Activated CD4-positive, alpha-beta T cell treated with anti-CD3 and anti-CD28 coated beads, Interleukin-2, Interleukin-4, amounts not matched to agents 100 ng/mL and 50 ng/mL, durations not matched to agents 16 hours and 8 hours (primary cell): ENCODE data around the gene ARPP21.
"Not testable (repeated sequence)": the region's sequence is repeated elsewhere in the genome, so short reads cannot be mapped to it uniquely, and the experiment has no call there.

Experiments used
- DNase-seq: peaks from one replicate; pipeline ENCODE4 v3.0.0-alpha.2; 2020; ENCODE audit warnings: low spot score

Gene ARPP21

GRCh38 chr3:35639254-35640186 is at the start of gene ARPP21:
ARPP21 (plus strand) TSS chr3:35639525; CDS start chr3:35681752, 42,227 bp downstream.
- DNase-seq, result no peak

GRCh38 chr3:35592589-35593295 is 46.6 kb upstream of the ARPP21 start:
- DNase-seq, result no peak

DNA sequence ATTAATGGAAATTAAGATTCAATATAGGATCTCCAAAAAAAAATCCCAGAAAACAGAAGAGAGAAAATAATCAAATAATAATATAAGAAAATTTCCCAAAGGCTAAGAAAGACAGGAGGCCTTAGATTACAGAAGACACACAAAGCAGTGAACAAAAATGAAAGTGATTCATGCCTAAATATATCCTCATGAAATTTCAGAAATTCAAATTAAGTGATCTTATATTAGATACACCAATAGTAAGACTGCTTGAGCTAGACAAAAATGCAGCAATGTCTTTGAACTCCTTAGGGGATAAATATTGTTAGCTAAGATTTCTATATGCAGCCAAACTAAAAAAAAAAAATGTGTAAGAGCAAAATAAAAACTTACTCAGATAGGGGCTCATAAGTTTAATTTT is 44.6 kb upstream of the ARPP21 start:
- no peak for DNase-seq

GRCh38 chr3:35596335-35596995 is 42.9 kb upstream of the ARPP21 start:
- DNase-seq, result no peak

DNA sequence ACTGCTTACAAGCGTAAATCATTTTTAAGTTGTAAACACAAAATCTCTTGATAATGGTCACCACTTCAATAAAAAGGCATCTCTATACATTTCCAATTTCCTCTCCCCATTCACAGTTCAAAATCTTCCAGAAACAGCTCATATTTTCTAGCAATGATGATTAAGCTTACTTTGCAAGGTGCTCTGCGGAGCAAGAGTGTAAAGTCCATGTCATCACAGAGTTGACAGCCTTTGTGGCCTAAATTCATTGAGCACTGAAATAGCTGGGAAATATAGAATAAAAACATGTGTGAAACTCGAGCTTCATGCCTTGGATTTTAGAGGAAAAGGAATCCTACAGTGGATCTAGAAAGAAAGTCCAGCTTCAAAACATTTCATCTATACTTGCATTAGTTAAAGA is 41.8 kb upstream of the ARPP21 start:
- DNase-seq, result no peak

DNA sequence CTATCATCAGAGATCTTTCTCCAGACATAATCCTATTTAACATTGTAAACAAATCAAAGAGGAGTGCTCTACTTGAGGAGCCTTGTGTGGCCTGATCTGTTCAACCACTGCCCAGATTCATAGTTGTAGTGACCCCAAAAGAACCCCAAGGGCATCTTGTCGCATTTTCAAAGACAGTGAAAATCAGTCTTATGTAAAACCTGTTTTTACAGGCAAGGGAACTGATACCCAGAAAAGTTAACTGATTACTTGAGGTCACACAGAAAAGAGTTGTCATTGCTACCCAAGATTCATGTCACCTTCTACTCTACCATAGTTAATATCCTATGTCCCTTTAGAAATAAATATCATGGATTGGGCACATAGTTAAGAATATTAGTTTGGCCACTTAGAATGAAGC is 40.5 kb upstream of the ARPP21 start:
- DNase-seq, result no peak

GRCh38 chr3:35601959-35602358 is 37.4 kb upstream of the ARPP21 start:
- DNase-seq, result no peak

GRCh38 chr3:35602395-35602936 is 36.9 kb upstream of the ARPP21 start:
- no peak for DNase-seq

DNA sequence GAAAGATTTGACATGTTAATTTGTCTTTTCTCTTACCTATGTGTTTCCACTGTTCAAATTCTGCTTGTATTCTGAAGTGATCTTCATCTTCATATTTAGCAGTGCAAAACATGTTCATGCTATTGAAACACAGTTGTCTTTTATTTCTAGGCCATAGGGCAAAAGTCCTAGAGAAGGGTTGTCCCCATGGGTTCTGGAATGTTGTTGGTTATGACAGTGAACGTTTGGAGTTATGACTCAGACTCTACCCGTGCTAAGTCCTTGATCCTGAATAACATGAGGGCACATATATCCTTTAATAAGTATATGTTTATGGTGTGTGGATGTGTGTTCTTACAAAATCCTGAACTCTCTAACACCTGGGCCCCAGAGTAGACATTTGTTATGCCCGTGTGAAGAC is 23.0 kb upstream of the ARPP21 start:
- DNase-seq, result no peak

DNA sequence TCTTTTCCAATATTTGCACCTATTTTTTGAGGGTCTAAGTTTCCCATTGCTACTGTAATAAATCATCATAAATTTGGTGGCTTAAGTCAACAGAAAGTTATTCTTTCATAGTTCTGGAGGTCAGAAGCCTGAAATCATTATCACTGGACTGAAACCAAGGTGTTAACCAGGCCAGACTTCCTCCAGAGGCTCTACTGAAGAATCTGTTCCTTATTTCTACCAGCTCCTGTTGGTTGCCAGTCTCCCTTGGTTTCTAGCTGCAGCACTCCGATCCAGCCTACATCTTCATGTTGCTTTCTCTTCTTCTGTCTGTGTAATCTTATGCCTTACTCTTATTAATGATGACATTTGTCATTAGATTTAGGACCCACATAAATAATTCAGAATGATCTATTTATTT is 22.0 kb upstream of the ARPP21 start:
- no peak for DNase-seq

DNA sequence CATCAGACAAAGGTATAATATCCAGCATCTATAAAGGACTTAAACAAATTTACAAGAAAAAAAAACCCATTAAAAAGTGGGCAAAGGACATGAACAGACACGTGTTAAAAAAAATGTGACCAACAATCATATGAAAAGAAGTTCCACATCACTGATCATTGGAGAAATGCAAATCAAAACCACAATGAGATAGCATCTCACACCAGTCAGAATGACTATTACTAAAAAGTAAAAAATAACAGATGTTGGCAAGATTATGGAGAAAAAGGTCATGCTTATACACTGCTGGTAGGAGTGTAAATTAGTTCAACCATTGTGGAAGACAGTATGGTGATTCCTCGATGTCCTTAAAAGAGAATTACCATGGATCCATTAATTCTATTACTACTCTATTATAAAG is 19.1 kb upstream of the ARPP21 start:
- not testable (repeated sequence) for DNase-seq

GRCh38 chr3:35624698-35625097 is 14.6 kb upstream of the ARPP21 start:
- DNase-seq, result no peak

DNA sequence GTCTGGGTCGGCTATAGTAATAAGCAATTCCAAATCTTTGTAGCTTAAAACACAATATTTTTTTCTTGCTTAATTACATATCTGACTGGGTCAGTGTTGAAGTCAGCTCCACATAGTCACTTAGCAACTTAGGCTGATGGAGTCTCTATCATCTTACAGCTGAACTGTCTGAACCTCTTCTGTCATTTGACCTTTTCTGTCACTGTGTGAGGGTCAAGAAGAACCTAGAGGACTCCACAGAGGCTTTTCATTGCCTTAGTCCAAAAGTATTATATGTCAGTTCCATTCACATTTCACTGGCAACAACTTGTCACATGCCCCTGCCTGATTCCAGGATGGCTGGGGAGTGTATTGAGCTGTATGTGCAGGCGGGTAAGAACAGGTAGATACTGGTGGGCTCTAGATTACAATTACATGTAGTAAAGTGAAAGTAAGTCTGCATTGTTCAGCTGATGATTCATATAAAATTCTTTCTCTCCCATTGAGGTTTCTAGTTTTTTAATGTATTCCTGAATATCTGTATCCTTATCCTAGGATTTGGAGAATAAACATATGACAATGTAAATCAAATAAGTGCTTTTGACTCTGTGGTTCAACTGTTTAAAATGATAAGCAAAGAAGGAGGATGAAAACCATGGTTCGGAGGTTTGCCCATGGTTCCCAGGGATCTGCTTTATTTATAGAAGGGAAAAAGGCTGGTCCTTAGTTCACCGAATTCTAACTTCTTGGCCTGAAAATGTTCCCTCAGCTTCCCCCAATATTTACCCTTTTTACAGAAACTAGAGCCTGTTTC is 5.8 kb upstream of the ARPP21 start:
- DNase-seq, result no peak

DNA sequence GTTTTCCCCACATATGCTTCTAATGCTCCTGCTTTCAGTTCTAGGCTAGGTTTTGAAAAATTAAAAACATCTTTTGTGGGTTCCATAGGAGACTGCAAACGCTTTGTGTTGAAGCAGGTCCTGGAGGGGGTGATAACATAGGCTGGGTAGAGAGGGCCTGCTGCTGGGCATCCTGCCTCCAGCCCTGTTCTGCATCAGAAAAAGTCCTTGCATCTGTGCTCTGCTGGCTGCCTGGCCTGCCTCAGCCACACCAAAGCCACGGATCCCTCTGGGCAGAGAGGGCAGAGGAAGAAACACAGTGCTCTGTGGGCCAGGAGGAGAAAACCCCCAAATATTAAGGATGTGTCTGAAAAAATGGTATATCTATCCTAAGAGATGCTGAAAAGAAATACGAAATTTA is 3.9 kb upstream of the ARPP21 start:
- DNase-seq, result no peak

- DNase-seq, result no peak
These were observed 3.2 kb upstream of the ARPP21 start for GRCh38 chr3:35635926-35636683.

- no peak for DNase-seq
These were observed 910 bp upstream of the ARPP21 start for GRCh38 chr3:35638251-35638979.

- no peak for DNase-seq
These were observed 408 bp upstream of the ARPP21 start for GRCh38 chr3:35638980-35639253.

DNA sequence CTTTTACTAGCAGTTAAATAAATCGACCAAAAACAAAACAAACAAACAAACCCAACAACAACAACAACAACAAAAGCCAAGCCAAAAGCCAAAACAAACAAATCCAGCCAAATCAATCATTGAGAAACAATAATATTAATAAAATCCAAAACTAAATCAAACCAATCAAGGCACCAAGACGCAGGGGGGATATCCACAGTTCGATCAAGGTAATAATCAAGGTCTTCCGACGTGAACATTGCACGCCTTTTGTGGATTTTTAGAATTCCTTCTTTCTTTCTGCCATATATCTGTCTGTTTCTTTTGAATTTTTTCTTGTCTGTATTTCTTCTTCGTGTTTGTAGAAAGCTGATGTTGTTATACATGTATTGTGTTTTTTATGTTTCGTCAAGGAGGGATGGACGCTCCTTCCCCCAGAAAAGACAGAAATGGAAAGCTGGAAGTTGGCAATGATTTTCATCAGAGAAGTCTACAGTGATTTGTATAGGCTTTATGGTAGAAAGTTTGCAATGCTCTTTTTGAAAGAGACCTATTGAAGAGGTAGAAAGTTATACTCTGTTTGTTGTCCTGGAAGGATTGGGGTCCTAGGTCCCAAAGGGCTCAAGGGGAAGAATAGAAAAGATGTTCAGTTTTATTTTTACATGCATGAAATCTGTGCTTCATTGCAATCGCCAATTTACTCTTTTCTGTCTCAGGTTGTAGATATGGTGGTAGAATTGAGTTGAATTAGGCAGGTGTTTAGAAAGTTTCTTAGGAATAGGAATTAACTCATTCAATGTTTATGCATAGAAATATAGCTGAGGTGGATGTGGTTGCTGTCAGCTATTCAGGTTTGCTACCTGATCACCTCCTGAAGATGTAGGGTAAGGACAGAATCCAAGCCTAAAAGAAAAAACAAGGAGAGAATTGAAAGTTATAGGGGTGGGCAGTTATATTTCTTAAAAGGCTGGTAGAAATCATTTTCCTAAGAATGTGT is 1.2 kb downstream of the ARPP21 start:
- no peak for DNase-seq

DNA sequence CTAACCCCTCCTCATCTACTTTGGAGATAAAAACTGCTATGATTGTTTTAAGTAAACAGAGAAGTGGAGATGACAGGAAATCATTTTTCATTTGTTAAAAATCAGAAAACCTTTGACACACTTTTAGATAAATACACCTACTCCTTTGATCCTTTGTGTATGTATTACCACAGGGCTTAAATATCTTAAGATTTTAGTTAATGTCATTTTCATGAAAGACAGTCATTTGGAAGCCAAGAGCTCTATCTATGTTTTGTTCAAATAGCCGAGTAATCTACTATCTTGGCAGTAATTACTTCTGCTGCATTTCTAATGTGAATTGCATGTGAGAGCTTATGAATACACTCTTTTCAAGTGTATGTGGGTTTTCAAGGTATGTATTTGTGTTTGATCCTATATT is 2.0 kb downstream of the ARPP21 start:
- DNase-seq, result no peak
